ENCODE measurements around the gene PPM1H.

DNA sequence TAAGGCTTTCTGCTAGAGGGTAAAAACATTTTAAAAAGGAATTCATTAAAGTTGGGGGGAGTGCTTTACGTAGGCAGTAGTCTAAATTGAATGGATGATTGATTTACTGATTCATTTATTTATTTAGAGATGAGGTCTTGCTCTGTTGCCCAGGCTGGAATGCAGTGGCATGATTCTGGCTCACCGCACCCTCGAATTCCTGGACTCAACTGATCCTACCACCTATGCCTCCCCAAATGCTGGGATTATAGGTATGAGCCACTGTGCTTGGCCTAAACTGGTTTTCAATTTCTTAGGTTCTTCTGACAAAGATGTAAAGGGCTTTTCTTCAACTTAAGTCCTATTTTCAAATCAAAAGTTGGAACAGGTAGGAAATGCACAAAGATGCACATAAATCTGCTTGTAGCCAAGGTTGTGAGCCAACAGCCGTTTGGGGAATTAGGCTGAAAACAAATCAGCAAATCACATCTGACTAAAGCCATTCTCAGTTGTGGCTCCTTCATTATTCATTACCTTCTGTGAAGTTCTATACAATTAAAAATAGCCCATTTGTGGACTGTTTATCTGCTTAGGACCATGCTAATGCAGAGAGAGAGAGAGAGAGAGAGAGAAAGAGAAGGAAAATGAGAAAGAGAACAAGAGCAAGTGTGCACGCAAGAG, 218.0 kb downstream of the PPM1H start:
- TF ChIP-seq, protein P1, sequence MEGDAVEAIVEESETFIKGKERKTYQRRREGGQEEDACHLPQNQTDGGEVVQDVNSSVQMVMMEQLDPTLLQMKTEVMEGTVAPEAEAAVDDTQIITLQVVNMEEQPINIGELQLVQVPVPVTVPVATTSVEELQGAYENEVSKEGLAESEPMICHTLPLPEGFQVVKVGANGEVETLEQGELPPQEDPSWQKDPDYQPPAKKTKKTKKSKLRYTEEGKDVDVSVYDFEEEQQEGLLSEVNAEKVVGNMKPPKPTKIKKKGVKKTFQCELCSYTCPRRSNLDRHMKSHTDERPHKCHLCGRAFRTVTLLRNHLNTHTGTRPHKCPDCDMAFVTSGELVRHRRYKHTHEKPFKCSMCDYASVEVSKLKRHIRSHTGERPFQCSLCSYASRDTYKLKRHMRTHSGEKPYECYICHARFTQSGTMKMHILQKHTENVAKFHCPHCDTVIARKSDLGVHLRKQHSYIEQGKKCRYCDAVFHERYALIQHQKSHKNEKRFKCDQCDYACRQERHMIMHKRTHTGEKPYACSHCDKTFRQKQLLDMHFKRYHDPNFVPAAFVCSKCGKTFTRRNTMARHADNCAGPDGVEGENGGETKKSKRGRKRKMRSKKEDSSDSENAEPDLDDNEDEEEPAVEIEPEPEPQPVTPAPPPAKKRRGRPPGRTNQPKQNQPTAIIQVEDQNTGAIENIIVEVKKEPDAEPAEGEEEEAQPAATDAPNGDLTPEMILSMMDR (IDR thresholded peaks at IDR 0.05; ENCODE audit: low read length), result no peak
- no peak for TF ChIP-seq EZH2 (IDR thresholded peaks at IDR 0.05; ENCODE audit: borderline replicate concordance, low read length)

Measured in OCI-LY1 (cell line).